HEK293 (cell line): ENCODE results near the gene MSI2.

Source experiments
- CTCF ChIA-PET: fragments of 350-600 bp; formaldehyde crosslinking; extraction: SDS; loops from one replicate; lab custom pipeline; 2021; ENCODE audit warnings: antibody characterized with exemption; lab: Yijun Ruan, JAX
- POLR2A ChIA-PET: fragments of 300-600 bp; formaldehyde crosslinking; extraction: SDS; loops from one replicate; lab custom pipeline; 2020; ENCODE audit warnings: antibody characterized with exemption, inconsistent platforms; lab: Yijun Ruan, JAX
- H3K27ac ChIP-seq: fragments of 200-500 bp; sonication (Bioruptor generic); 2 replicates; pipeline ENCODE4 v1.5.1; 2014; ENCODE audit warnings: low read depth, low read length, control low read depth, inconsistent platforms; ENCODE audit errors: extremely low read depth
- H3K36me3 ChIP-seq, 2 experiments: fragments of 200-500 bp in 1 of 2; sonication (Bioruptor generic) in 1 of 2; 1 replicate in 1 of 2; 2 replicates in 1 of 2; pipeline ENCODE4 v1.5.1; 2014 to 2017; ENCODE audit warnings: inconsistent platforms in 2 of 2, low read length in 2 of 2; ENCODE audit not compliant: control insufficient read depth in 2 of 2, insufficient read depth in 1 of 2
- H3K4me1 ChIP-seq: fragments of 200-500 bp; sonication (Bioruptor generic); 2 replicates; pipeline ENCODE4 v1.5.1; 2014; ENCODE audit warnings: mild to moderate bottlenecking, low read length, inconsistent platforms; ENCODE audit not compliant: control insufficient read depth, insufficient read depth
- H3K4me3 ChIP-seq: 2 replicates; pipeline ENCODE4 v1.5.1; 2011; ENCODE audit warnings: low read depth, mild to moderate bottlenecking, control low read depth, low read length, moderate library complexity
- H3K9me3 ChIP-seq: fragments of 200-500 bp; sonication (Bioruptor generic); 2 replicates; pipeline ENCODE4 v1.5.1; 2014; ENCODE audit warnings: low read depth, low read length, inconsistent platforms; ENCODE audit not compliant: control insufficient read depth, insufficient read depth
- GFI1B ChIP-seq: fragments of 450-650 bp; formaldehyde crosslinking; IDR thresholded peaks from 2 replicates; pipeline ENCODE4 v1.5.1; 2016; ENCODE audit warnings: missing biosample characterization, missing genetic modification characterization
- KLF10 ChIP-seq: fragments of 450-650 bp; IDR thresholded peaks from 2 replicates; pipeline ENCODE4 v1.5.1; 2018; ENCODE audit warnings: missing biosample characterization, mild to moderate bottlenecking, missing genetic modification characterization
- MEIS1 ChIP-seq: sonication (generic); formaldehyde crosslinking; IDR thresholded peaks from 2 replicates; pipeline ENCODE4 v1.8.1; 2022; ENCODE audit warnings: missing genetic modification reagents, mild to moderate bottlenecking, borderline replicate concordance
- YY1 ChIP-seq: fragments of 450-650 bp; formaldehyde crosslinking; IDR thresholded peaks from 2 replicates; pipeline ENCODE4 v1.5.1; 2018; ENCODE audit warnings: missing biosample characterization, missing genetic modification characterization
- ZBTB21 ChIP-seq: fragments of 450-650 bp; formaldehyde crosslinking; IDR thresholded peaks from 2 replicates; pipeline ENCODE4 v1.5.1; 2017; ENCODE audit warnings: missing biosample characterization, missing genetic modification characterization
- ZFP41 ChIP-seq: fragments of 450-650 bp; formaldehyde crosslinking; IDR thresholded peaks from 2 replicates; pipeline ENCODE4 v1.5.1; 2016; ENCODE audit warnings: missing biosample characterization, missing genetic modification characterization, borderline replicate concordance
- ZNF132 ChIP-seq: fragments of 450-650 bp; formaldehyde crosslinking; IDR thresholded peaks from 2 replicates; pipeline ENCODE4 v1.5.1; 2017; ENCODE audit warnings: missing biosample characterization, missing genetic modification characterization, borderline replicate concordance
- ZNF133 ChIP-seq: fragments of 450-650 bp; formaldehyde crosslinking; IDR thresholded peaks from 2 replicates; pipeline ENCODE4 v1.5.1; 2016; ENCODE audit warnings: missing biosample characterization, missing genetic modification characterization
- ZNF404 ChIP-seq: fragments of 450-650 bp; formaldehyde crosslinking; IDR thresholded peaks from 2 replicates; pipeline ENCODE4 v1.5.1; 2017; ENCODE audit warnings: missing biosample characterization, missing genetic modification characterization
- ZNF423 ChIP-seq: fragments of 450-650 bp; formaldehyde crosslinking; IDR thresholded peaks from 2 replicates; pipeline ENCODE4 v1.5.1; 2016; ENCODE audit warnings: missing biosample characterization, missing genetic modification characterization
- ZNF473 ChIP-seq: fragments of 450-650 bp; formaldehyde crosslinking; IDR thresholded peaks from 2 replicates; pipeline ENCODE4 v1.5.1; 2017; ENCODE audit warnings: missing biosample characterization, missing genetic modification characterization
- ZNF521 ChIP-seq: fragments of 450-650 bp; formaldehyde crosslinking; IDR thresholded peaks from 2 replicates; pipeline ENCODE4 v1.5.1; 2017; ENCODE audit warnings: missing biosample characterization, mild to moderate bottlenecking, missing genetic modification characterization
- ZNF529 ChIP-seq: fragments of 450-650 bp; formaldehyde crosslinking; IDR thresholded peaks from 2 replicates; pipeline ENCODE4 v1.5.1; 2017; ENCODE audit warnings: missing genetic modification characterization, missing biosample characterization; ENCODE audit not compliant: insufficient replicate concordance
- ZNF548 ChIP-seq: fragments of 450-650 bp; formaldehyde crosslinking; IDR thresholded peaks from 2 replicates; pipeline ENCODE4 v1.5.1; 2016; ENCODE audit warnings: missing biosample characterization, missing genetic modification characterization
- ZNF624 ChIP-seq: fragments of 450-650 bp; formaldehyde crosslinking; IDR thresholded peaks from 2 replicates; pipeline ENCODE4 v1.5.1; 2017; ENCODE audit warnings: missing biosample characterization, missing genetic modification characterization
- ZNF658 ChIP-seq: fragments of 450-650 bp; formaldehyde crosslinking; IDR thresholded peaks from 2 replicates; pipeline ENCODE4; 2016; ENCODE audit warnings: missing biosample characterization, missing genetic modification characterization
- ZNF843 ChIP-seq: fragments of 450-650 bp; formaldehyde crosslinking; IDR thresholded peaks from 2 replicates; pipeline ENCODE4 v1.5.1; 2016; ENCODE audit warnings: missing biosample characterization, missing genetic modification characterization
- ZSCAN16 ChIP-seq: fragments of 450-650 bp; formaldehyde crosslinking; IDR thresholded peaks from 2 replicates; pipeline ENCODE4 v1.5.1; 2016; ENCODE audit warnings: missing biosample characterization, missing genetic modification characterization
- ZXDB ChIP-seq: fragments of 450-650 bp; formaldehyde crosslinking; IDR thresholded peaks from 2 replicates; pipeline ENCODE4 v1.5.1; 2016; ENCODE audit warnings: missing biosample characterization, missing genetic modification characterization
- TF ChIP-seq, protein P1 (sequence below): fragments of 450-650 bp; formaldehyde crosslinking; IDR thresholded peaks from 2 replicates; pipeline ENCODE4 v1.5.1; 2016; ENCODE audit warnings: missing biosample characterization, missing genetic modification characterization
- TF ChIP-seq, protein P2 (sequence below): fragments of 450-650 bp; formaldehyde crosslinking; IDR thresholded peaks from 2 replicates; pipeline ENCODE4 v1.5.1; 2017; ENCODE audit warnings: missing biosample characterization, missing genetic modification characterization
- TF ChIP-seq, protein P3 (sequence below): fragments of 450-650 bp; formaldehyde crosslinking; IDR thresholded peaks from 2 replicates; pipeline ENCODE4 v1.5.1; 2017; ENCODE audit warnings: missing biosample characterization, missing genetic modification characterization

MSI2 gene

DNA sequence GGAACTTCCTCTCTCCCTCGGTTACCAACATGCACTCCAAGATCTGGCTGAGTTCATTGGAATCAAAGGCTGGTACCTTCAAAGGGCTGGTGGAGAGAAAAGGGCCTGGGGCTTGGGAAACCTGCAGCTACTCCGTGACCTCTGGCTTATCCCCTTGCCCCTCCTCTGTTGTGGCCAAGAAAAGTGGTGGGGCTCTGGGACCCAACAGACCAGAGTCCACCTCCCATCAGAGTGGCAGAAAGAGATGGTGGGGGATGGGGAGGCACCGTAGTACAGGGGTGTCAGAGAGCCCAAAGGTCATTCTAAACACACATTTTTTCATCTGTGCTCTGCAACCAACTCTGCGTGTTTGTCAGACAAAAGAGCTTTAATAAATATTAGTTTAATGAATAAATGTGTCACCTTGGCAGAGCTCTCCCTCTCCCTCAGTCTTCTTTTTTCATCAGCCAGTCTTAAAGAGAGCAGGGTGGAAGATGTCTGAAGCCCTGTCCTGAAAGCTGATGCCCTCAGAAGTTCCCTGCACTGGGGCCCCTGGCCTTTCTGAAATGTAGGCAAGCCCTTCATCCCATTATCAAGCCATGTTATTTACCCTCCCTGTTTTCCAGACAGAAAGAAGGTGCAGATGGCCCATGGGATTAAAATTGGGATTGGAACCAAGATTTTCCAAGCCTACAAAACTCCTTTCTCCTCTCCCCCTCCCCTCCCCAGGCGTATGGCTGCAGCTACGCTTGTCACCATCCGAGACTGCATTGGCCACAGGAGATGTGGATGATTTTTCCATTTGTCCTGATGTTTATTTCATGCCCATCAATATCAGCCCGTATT is 261.5 kb downstream of the MSI2 start:
- no peaks in the 10 kb centered on the region for H3K36me3 ChIP-seq
- ChIA-PET POLR2A (no interaction called here), CTCF (interaction anchor here (0.7 to 1.1 kb wide), 3 partner anchors 275 to 320 kb away, joined by 3 to 7 read pairs (median 3); no protein-coding TSS in a partner anchor)
- H3K9me3 ChIP-seq: no peaks in the 10 kb centered on the region
- H3K27ac ChIP-seq: no peak overlapping the region
- TF ChIP-seq KLF10 (tag by site-specific recombination): no peak
- TF ChIP-seq MEIS1 (CRISPR knock-in tag): no peak
- no peak for TF ChIP-seq YY1 (tag by site-specific recombination)
- no peak for TF ChIP-seq ZNF658
- no peak for TF ChIP-seq ZNF132
- TF ChIP-seq ZNF521: no peak
- TF ChIP-seq ZNF473 (tag by site-specific recombination): no peak
- TF ChIP-seq ZNF529: no peak
- no peak for TF ChIP-seq ZNF548 (tag by site-specific recombination)
- no peak for TF ChIP-seq ZSCAN16 (tag by site-specific recombination)
- TF ChIP-seq ZNF133 (tag by site-specific recombination): no peak
- no peak for TF ChIP-seq ZNF843 (tag by site-specific recombination)
- TF ChIP-seq ZNF404 (tag by site-specific recombination): no peak
- TF ChIP-seq ZXDB: no peak
- TF ChIP-seq ZFP41: no peak
- TF ChIP-seq ZNF624 (tag by site-specific recombination): no peak
- TF ChIP-seq ZBTB21 (tag by site-specific recombination): no peak
- TF ChIP-seq, protein P1, sequence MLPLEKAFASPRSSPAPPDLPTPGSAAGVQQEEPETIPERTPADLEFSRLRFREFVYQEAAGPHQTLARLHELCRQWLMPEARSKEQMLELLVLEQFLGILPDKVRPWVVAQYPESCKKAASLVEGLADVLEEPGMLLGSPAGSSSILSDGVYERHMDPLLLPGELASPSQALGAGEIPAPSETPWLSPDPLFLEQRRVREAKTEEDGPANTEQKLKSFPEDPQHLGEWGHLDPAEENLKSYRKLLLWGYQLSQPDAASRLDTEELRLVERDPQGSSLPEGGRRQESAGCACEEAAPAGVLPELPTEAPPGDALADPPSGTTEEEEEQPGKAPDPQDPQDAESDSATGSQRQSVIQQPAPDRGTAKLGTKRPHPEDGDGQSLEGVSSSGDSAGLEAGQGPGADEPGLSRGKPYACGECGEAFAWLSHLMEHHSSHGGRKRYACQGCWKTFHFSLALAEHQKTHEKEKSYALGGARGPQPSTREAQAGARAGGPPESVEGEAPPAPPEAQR (tag by site-specific recombination): no peak
- H3K4me1 ChIP-seq: peaks cover 24% of the 10 kb centered on the region
- H3K4me3 ChIP-seq: no peak overlapping the region

DNA sequence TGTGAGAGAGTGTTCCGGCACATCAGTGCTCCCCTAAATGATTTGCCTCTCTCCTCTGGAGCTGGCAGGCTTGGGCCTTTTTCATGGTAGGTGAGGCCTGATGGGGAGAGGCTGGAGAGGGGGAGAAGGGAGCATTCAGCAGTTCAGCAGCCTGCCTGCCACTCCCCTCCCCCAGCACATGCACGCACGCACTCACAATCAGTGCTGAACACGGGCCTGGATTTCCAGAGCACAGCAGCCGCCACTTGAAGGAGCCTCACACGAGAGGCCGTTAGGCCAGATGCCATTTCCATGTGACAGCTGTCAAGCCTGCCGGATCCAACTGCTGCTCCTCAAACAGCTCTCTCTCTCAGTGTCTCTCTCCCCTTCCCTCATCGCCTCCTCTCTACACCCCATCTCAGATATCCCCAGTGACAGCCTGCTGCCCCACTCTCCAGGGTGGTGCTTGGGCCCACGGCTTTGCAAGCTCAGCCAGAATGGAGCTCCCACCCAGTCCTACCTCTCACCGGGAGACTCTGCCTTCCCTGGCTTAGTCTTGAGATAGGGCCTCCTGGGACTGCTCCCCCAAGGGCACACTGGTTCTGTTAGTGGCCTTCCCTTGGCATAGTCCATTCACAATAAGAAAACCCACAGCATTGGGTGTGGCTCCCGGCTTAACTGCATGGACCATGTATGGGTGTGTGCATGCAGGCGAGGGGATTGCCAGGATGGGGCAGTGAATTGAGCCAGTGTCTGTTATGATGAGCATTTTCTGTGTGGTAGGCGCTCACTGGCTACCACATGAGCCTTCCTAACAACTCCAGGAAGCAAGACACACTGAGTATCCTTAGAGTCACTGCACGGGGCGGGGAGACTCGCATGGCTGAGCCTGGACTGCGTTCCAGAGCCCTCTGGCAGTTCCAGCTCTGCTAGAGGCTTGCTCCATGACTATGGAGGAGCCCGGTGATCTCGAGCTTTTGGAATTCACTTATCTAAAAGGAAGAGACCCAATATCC is 262.6 kb downstream of the MSI2 start:
- Histone ChIP-seq H3K9me3 (no peaks in the 10 kb centered on the region), H3K4me3 (no peak overlapping the region), H3K4me1 (peaks cover 24% of the 10 kb centered on the region), H3K36me3 (no peaks in the 10 kb centered on the region), H3K27ac (no peak overlapping the region)
- CTCF ChIA-PET: interaction anchor here (0.6 to 1.9 kb wide), 6 partner anchors 79 to 1983 kb away, joined by 3 to 5 read pairs (median 4); no protein-coding TSS in a partner anchor
- TF ChIP-seq, protein P2, sequence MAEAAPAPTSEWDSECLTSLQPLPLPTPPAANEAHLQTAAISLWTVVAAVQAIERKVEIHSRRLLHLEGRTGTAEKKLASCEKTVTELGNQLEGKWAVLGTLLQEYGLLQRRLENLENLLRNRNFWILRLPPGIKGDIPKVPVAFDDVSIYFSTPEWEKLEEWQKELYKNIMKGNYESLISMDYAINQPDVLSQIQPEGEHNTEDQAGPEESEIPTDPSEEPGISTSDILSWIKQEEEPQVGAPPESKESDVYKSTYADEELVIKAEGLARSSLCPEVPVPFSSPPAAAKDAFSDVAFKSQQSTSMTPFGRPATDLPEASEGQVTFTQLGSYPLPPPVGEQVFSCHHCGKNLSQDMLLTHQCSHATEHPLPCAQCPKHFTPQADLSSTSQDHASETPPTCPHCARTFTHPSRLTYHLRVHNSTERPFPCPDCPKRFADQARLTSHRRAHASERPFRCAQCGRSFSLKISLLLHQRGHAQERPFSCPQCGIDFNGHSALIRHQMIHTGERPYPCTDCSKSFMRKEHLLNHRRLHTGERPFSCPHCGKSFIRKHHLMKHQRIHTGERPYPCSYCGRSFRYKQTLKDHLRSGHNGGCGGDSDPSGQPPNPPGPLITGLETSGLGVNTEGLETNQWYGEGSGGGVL (tag by site-specific recombination): peak; percentile 35; the same call in 1 of the 2 replicates
- TF ChIP-seq ZNF423 (no peak), GFI1B (peak; percentile 67)
- TF ChIP-seq, protein P3, sequence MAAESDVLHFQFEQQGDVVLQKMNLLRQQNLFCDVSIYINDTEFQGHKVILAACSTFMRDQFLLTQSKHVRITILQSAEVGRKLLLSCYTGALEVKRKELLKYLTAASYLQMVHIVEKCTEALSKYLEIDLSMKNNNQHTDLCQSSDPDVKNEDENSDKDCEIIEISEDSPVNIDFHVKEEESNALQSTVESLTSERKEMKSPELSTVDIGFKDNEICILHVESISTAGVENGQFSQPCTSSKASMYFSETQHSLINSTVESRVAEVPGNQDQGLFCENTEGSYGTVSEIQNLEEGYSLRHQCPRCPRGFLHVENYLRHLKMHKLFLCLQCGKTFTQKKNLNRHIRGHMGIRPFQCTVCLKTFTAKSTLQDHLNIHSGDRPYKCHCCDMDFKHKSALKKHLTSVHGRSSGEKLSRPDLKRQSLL: peak; percentile 90
- POLR2A ChIA-PET: no interaction called here
